Vagina (tissue), 2 donors: Measurements from ENCODE around the gene PSME2. TPM values are rescaled to one million over a fixed set of nuclear protein-coding genes. Genes with fewer than 3 reads are reported as not detected.

Experiments
- DNase-seq, 2 donors: peaks; one replicate each; pipeline ENCODE4 v3.0.0-alpha.2; 2017; ENCODE audit errors: extremely low spot score in 2 of 2
- H3K27ac ChIP-seq: fragments of 200-600 bp; sonication (generic); one replicate; pipeline ENCODE4 v1.5.1; 2019
- H3K27me3 ChIP-seq: fragments of 200-600 bp; sonication (generic); one replicate; pipeline ENCODE4 v1.5.1; 2019
- H3K36me3 ChIP-seq, 2 donors: fragments of 200-600 bp; sonication (generic); one replicate each; pipeline ENCODE4 v1.5.1; 2017 to 2019
- H3K4me1 ChIP-seq: fragments of 200-600 bp; sonication (generic); one replicate; pipeline ENCODE4 v1.5.1; 2019
- H3K4me3 ChIP-seq, 2 donors: fragments of 200-600 bp; sonication (generic); 1 replicate in 1 of 2; 2 replicates in 1 of 2; pipeline ENCODE4 v1.5.1; 2016 to 2019
- H3K9me3 ChIP-seq: fragments of 200-600 bp; sonication (generic); one replicate; pipeline ENCODE4 v1.5.1; 2019
- CTCF ChIP-seq, 3 experiments: fragments of 450-650 bp in 2 of 3; fragments of 200-600 bp in 1 of 3; sonication (generic) in 1 of 3; IDR thresholded peaks; one replicate each; pipeline ENCODE4 v1.5.1; 2017 to 2019; ENCODE audit warnings: antibody characterized with exemption in 3 of 3, mild to moderate bottlenecking in 2 of 3, moderate library complexity in 2 of 3
- POLR2A ChIP-seq, 2 donors: fragments of 450-650 bp; IDR thresholded peaks; one replicate each; pipeline ENCODE4 v1.6.1; 2017; ENCODE audit warnings: antibody characterized with exemption in 2 of 2, mild to moderate bottlenecking in 2 of 2, moderate library complexity in 2 of 2
- POLR2AphosphoS5 ChIP-seq, 2 donors: sonication (generic); formaldehyde crosslinking; IDR thresholded peaks; one replicate each; pipeline ENCODE4 v1.9.0; 2017; ENCODE audit warnings: antibody characterized with exemption in 2 of 2, mild to moderate bottlenecking in 2 of 2, low read depth in 1 of 2; ENCODE audit not compliant: insufficient read depth in 1 of 2
- intact Hi-C: fragments of 100-400 bp; cut with DNase I; formaldehyde crosslinking; loops from one replicate; pipeline ENCODE4 v1.15.1; 2023
- microRNA-seq: library from miRNA; unstranded; fragments of <30 nt; microRNA quantifications from one replicate; pipeline ENCODE4, GENCODE V29; 2017; ENCODE audit warnings: borderline number of aligned reads, borderline replicate concordance
- small RNA-seq: library from RNA; depleted of rRNA; stranded (forward); fragments of <200 nt; gene quantifications from one replicate; pipeline ENCODE3, GENCODE V24; 2016
- total RNA-seq: library from RNA; depleted of rRNA; stranded (reverse); fragments of >200 nt; gene quantifications from one replicate; pipeline ENCODE4 v1.2.3, GENCODE V29; 2016

PSME2 gene
- total RNA-seq, 1 donor from 2014 or later, result 131 TPM

GRCh38 chr14:24095271-24096068 lies 50.9 kb downstream of the PSME2 start:
- DNase-seq, result no peak
- H3K27ac ChIP-seq, result peak overlapping the region; percentile 93
- H3K4me1 ChIP-seq, result peaks cover 23% of the 10 kb centered on the region
- no peak for TF ChIP-seq POLR2AphosphoS5 (IDR thresholded peaks at IDR 0.05; ENCODE audit: insufficient read depth in 1 of 2, low read depth in 1 of 2)
- TF ChIP-seq CTCF (IDR thresholded peaks at IDR 0.05), result no peak
- TF ChIP-seq POLR2A (IDR thresholded peaks at IDR 0.05), result no peak
- H3K36me3 ChIP-seq, result no peaks in the 10 kb centered on the region
- no peaks in the 10 kb centered on the region for H3K9me3 ChIP-seq
- peak overlapping the region; percentile 95 to 96 for H3K4me3 ChIP-seq
- no peaks in the 10 kb centered on the region for H3K27me3 ChIP-seq
- intact Hi-C loops, result no loop called here

- no peaks in the 10 kb centered on the region for H3K9me3 ChIP-seq
- TF ChIP-seq POLR2A (IDR thresholded peaks at IDR 0.05) (no peak), POLR2AphosphoS5 (IDR thresholded peaks at IDR 0.05; ENCODE audit: insufficient read depth in 1 of 2, low read depth in 1 of 2) (no peak), CTCF (IDR thresholded peaks at IDR 0.05) (no peak)
- no peak for DNase-seq
- intact Hi-C loops, result loop anchor here (5.0 kb wide), 1 partner anchor 83 kb away; no protein-coding TSS in a partner anchor
- peak overlapping the region; percentile 93 for H3K27ac ChIP-seq
- no peaks in the 10 kb centered on the region for H3K36me3 ChIP-seq
- H3K27me3 ChIP-seq, result no peaks in the 10 kb centered on the region
- peaks cover 23% of the 10 kb centered on the region for H3K4me1 ChIP-seq
- H3K4me3 ChIP-seq, result peak overlapping the region; percentile 95 to 96
Observed at GRCh38 chr14:24094841-24095270, 51.6 kb downstream of the PSME2 start.

- no peaks in the 10 kb centered on the region for H3K36me3 ChIP-seq
- H3K4me3 ChIP-seq, result peak within 1 kb of the TSS; percentile 95 to 96
- no peaks in the 10 kb centered on the region for H3K27me3 ChIP-seq
- intact Hi-C loops, result loop anchor here (5.0 kb wide), 1 partner anchor 82 kb away; no protein-coding TSS in a partner anchor
- peaks cover 23% of the 10 kb centered on the region for H3K4me1 ChIP-seq
- DNase-seq, result peak in 1 of 2 donors; percentile 96
- TF ChIP-seq POLR2A (IDR thresholded peaks at IDR 0.05), result peak in 1 of 2 donors; percentile 51
- peak; percentile 27 to 86 for TF ChIP-seq POLR2AphosphoS5 (IDR thresholded peaks at IDR 0.05; ENCODE audit: insufficient read depth in 1 of 2, low read depth in 1 of 2)
- TF ChIP-seq CTCF (IDR thresholded peaks at IDR 0.05), result peak in 1 of 3 experiments; percentile 5
- H3K27ac ChIP-seq, result peak within 1 kb of the TSS; percentile 93
- no peaks in the 10 kb centered on the region for H3K9me3 ChIP-seq
Observed at GRCh38 chr14:24093901-24094840, 52.2 kb downstream of the PSME2 start, which contains the start of gene PCK2. Gene PCK2, plus strand, starts transcription at chr14:24094311. Its CDS starts 95 bp downstream, at chr14:24094406.

Small RNA genes within 50 kb of the gene (microRNA-seq; reads per million reads assigned to microRNA genes)
- not detected for gene MIR7703

Small RNA genes within 50 kb of the gene (small RNA-seq; reads per million reads assigned to genes)
- not detected for gene AL136295.4
- gene IPO4, result not detected
- gene IRF9, result not detected
- gene RNA5SP383, result 0.52 reads per million

Other genes starting within 250 kb of the PSME2 start
- 21.4 TPM for gene DHRS4, start 192.8 kb downstream of the PSME2 start, total RNA-seq
- gene DHRS4L2, start 157.7 kb downstream of the PSME2 start, total RNA-seq, result 16.7 TPM
- 1.2 TPM for gene CARMIL3, start 94.6 kb downstream of the PSME2 start, total RNA-seq
- gene CPNE6, start 75.0 kb downstream of the PSME2 start, total RNA-seq, result not detected
- gene PCK2, start 52.3 kb downstream of the PSME2 start, total RNA-seq, result 18.7 TPM
- gene DCAF11, start 31.8 kb downstream of the PSME2 start, total RNA-seq, result 75.6 TPM
- 1.2 TPM for gene NRL, start 31.7 kb downstream of the PSME2 start, total RNA-seq
- gene FITM1, start 16.0 kb downstream of the PSME2 start, total RNA-seq, result not detected
- 118 TPM for gene PSME1, start 10.4 kb downstream of the PSME2 start, total RNA-seq
- gene EMC9, start 5.0 kb downstream of the PSME2 start, total RNA-seq, result 23.8 TPM
- gene RNF31, start 888 bp upstream of the PSME2 start, total RNA-seq, result 87.9 TPM
- 55.0 TPM for gene IRF9, start 14.7 kb upstream of the PSME2 start, total RNA-seq
- 5.9 TPM for gene REC8, start 25.5 kb upstream of the PSME2 start, total RNA-seq
- 28.5 TPM for gene IPO4, start 42.2 kb upstream of the PSME2 start, total RNA-seq
- 37.3 TPM for gene TM9SF1, start 48.8 kb upstream of the PSME2 start, total RNA-seq
- gene TSSK4, start 59.1 kb upstream of the PSME2 start, total RNA-seq, result 0.74 TPM
- 37.6 TPM for gene CHMP4A, start 66.9 kb upstream of the PSME2 start, total RNA-seq
- 32.7 TPM for gene MDP1, start 69.5 kb upstream of the PSME2 start, total RNA-seq
- 140 TPM for gene NEDD8, start 85.8 kb upstream of the PSME2 start, total RNA-seq
- 35.6 TPM for gene GMPR2, start 86.3 kb upstream of the PSME2 start, total RNA-seq
- 64.1 TPM for gene TINF2, start 96.0 kb upstream of the PSME2 start, total RNA-seq
- gene TGM1, start 116.6 kb upstream of the PSME2 start, total RNA-seq, result 269 TPM
- 43.5 TPM for gene RABGGTA, start 125.0 kb upstream of the PSME2 start, total RNA-seq
- 84.2 TPM for gene DHRS1, start 153.2 kb upstream of the PSME2 start, total RNA-seq
- gene NOP9, start 153.2 kb upstream of the PSME2 start, total RNA-seq, result 13.8 TPM
- 16.0 TPM for gene CIDEB, start 161.4 kb upstream of the PSME2 start, total RNA-seq
- 66.5 TPM for gene LTB4R2, start 163.5 kb upstream of the PSME2 start, total RNA-seq
- gene LTB4R, start 164.9 kb upstream of the PSME2 start, total RNA-seq, result 35.1 TPM
- 32.7 TPM for gene ADCY4, start 188.5 kb upstream of the PSME2 start, total RNA-seq
- gene RIPK3, start 193.4 kb upstream of the PSME2 start, total RNA-seq, result 10.1 TPM
- 47.9 TPM for gene NFATC4, start 221.6 kb upstream of the PSME2 start, total RNA-seq